ENCODE results near the gene SHB.

SHB gene, protein sequence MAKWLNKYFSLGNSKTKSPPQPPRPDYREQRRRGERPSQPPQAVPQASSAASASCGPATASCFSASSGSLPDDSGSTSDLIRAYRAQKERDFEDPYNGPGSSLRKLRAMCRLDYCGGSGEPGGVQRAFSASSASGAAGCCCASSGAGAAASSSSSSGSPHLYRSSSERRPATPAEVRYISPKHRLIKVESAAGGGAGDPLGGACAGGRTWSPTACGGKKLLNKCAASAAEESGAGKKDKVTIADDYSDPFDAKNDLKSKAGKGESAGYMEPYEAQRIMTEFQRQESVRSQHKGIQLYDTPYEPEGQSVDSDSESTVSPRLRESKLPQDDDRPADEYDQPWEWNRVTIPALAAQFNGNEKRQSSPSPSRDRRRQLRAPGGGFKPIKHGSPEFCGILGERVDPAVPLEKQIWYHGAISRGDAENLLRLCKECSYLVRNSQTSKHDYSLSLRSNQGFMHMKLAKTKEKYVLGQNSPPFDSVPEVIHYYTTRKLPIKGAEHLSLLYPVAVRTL

DNA sequence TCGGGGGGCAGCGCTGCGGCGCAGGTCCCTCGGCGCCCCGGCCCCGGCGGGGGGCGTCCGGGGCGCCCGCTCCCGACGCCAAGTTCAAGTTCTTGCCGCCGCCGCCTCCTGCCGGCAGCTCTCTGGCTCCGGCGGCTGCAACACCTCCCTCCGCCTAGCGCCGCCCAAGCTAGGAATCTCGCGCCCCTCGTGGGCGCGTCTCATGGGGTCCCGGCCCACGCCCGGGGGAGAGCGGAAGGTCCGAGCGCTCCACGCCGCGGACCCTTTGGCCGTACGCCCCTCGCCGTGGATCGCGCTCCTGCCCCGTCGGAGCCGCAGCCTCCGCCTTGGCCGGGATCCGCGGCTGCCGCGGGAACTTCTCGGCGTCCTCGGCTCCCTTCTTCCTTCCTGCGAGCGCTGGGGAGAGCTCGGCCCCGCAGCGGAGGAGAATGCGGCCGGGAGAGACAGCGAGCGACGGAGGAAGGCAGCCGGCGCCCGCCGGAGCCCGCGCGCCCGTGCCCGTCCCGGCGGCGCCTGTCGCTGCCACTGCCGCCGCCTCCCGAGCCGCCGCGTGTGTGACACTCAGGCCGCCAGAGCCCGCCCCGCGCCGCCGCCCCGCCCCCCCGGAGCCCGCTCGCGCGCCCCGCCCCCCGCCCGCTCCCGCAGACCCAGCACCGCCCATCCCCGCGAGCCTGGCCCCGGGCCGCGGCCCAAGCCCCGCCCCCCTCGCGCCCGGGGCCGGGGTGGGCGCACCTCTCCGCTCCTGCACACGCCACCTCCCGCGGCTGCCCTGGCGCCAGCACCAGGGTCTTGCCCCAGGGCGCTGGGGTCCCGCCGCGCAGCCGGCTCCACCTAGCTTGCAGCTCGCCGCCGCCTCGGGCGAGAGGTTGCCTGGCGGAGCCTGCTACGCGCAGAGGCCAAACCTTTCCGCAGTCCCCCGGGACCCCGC, at the start of gene SHB:
TSS of gene SHB (minus strand) at position 527 of the 928 bp plus-strand sequence. CDS start 582 bp downstream, outside the sequence.
- peak; percentile 89 for DNase-seq

- DNase-seq: no peak
These were observed 48.6 kb upstream of the SHB start for GRCh38 chr9:38117651-38118050.

GRCh38 chr9:38114905-38115304, 45.9 kb upstream of the SHB start:
- no peak for DNase-seq

- DNase-seq: no peak
These were observed 43.4 kb upstream of the SHB start for GRCh38 chr9:38112456-38112855.

DNA sequence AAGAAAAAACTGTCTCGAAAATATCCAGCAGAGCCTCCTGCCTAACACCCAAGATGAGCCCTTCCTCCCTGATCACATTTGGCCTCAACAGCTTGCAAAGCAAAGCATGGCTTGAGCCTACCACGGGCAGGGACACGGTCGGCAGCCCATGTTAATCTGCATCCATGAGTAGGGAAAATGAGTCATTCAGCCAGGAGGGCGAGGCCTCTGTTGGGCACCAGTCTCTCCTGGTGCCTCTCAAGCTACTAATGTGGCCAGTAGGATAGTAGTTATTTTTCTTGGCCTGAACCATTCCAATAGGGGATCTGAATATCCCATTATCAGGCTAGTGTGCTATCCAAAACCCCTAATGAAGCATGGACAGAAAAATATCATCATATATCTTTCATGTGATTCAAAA, 43.0 kb upstream of the SHB start:
- no peak for DNase-seq

DNA sequence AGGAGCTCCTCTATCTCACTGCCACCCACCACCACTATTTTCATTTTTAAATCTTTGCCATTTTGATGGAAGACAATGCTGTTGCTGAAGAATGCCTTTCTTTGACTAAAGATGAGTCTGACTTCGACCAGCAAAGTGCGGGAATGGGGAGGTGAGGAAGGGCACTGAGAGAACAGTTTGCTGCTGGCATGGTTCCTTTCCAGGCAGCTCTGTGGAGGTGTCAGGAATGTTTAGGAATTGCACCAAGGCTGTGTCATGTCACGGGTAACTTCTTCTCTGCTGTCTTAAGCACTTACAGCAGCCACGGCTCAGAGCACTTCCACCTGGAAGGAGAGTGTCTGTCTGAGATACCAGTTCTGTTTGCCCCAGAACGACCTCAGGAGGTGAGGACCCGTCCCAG, 41.4 kb upstream of the SHB start:
- DNase-seq: no peak

DNA sequence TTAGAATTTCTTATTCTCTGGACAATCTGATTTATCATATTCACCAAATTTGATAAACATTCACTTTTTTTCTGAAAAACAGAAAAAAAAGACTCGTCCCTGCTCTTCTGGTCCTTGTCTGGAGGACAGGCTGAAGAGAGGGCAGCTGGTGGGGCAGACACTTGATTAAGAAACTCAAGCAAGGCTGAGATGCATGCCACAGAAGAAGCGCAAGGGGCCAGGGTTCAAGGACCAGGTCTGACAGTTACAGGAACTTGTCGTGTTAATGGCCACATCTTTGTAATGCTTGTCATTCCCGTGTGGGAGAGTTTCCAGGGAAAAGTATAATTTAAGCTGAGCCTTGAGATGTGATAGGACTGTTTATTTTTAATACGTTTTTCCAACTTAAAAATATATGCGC, 40.6 kb upstream of the SHB start:
- no peak for DNase-seq

DNA sequence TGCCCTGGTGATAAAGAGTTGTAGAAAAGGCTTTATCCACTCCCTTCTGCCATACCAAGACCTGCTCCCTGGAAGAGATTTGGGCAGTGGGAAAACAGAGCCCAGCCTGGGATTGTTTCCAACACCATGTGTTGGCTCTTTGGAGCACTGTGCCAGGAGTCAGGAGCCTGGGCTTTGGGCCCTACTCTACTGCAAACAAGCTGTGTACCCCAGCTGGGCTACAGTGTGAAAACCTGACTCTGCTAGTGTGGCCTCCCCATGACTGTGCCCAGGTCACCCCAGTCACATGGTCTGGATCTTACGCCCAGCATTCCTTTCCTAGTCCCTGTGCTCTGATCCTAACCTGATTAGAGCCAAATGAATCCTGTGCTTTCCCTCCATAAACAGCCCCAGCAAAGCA, 39.3 kb upstream of the SHB start:
- DNase-seq: no peak

DNA sequence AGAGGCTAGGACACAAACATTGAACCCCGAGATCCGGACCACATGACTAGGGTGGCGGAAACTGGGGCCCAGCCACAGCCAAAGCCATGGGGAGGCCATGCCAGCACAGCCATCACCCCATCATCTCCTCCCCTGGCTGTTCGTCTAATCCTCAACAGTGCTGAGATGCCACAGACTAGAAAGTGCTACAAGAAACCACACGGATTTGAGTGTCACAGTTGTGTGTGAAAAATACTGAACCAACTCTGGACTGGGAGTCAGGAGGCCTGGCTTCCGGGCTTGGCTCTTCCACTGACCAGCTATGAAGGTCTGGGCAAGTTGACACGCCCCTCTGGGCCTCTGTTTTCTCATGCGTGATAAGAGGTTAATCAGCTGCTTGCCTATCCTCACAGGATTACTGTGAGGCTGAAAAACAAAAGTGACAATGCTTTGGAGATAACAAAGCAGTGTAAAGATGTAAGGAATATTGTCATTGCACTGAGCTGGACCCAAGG, 38.8 kb upstream of the SHB start:
- DNase-seq: no peak

DNA sequence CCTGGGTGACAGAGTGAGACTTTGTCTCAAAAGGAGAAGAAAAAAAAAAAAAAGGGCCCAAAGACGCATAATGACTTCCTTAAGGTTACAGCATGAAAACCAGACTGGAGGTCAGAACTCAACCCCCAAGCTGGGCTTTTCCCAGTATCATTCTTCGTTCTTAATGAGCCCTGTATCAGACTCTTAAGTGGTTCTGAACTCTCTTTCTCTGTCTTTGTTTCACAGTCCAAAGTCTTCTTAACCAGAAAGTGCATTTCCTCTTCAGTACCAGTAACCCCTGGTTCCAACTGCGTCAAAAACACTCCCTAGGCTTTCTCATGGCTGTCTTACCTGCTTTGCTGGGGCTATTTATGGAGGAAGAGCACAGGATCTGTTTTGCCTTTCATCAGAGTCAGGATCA, 38.4 kb upstream of the SHB start:
- DNase-seq: no peak

GRCh38 chr9:38106488-38106887, 37.5 kb upstream of the SHB start:
- DNase-seq: no peak

GRCh38 chr9:38103340-38103739, 34.3 kb upstream of the SHB start:
- DNase-seq: no peak

- no peak for DNase-seq
These were observed 32.4 kb upstream of the SHB start for GRCh38 chr9:38101423-38101822.

DNA sequence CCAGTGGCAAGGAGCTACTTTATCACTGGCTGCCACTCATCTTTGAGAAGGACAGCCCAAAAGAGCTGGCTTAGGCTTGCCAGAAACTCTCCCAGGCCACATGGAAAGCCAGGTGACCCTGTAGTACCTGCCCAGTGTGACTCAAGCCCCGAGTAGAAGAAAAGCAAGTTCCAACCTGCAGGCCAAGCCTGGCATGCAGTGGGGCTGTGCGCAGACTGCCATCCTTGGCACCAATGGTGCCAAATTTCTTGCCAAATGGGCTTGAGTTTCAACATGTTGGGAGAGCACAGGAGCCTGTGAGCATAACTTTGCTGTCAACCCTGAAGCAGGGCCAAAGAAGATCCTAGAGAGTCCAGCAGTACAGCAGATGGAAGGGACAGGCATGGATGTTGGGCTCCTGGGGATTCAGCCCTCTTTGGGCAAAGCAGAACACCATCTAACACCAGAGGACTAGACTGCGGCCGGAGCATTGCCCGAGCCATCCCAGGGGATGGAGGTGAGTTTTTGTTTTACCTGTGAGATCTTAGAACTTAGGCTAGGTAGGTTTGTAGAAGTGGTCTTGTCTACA, 27.3 kb upstream of the SHB start:
- DNase-seq: no peak

DNA sequence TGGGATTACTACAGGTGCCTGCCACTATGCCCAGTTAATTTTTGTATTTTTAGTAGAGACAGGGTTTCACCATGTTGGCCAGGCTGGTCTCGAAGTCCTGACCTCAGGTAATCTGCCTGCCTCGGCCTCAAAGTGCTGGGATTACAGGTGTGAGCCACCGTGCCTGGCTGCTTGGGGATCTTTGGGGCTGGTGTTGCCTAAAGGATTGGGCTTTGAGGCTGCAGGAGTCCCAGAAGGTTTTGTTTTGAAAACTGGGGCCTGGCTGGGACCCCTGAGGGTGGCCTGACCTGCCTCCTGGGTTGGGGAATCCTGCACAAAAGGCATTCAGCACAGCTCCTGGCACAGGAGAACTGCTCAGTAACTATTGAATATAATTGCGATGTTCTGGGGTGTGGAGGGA, 25.1 kb upstream of the SHB start:
- DNase-seq: no peak

- no peak for DNase-seq
These were observed 23.6 kb upstream of the SHB start for GRCh38 chr9:38092656-38093055.

GRCh38 chr9:38092200-38092524, 23.1 kb upstream of the SHB start:
- DNase-seq: no peak

DNA sequence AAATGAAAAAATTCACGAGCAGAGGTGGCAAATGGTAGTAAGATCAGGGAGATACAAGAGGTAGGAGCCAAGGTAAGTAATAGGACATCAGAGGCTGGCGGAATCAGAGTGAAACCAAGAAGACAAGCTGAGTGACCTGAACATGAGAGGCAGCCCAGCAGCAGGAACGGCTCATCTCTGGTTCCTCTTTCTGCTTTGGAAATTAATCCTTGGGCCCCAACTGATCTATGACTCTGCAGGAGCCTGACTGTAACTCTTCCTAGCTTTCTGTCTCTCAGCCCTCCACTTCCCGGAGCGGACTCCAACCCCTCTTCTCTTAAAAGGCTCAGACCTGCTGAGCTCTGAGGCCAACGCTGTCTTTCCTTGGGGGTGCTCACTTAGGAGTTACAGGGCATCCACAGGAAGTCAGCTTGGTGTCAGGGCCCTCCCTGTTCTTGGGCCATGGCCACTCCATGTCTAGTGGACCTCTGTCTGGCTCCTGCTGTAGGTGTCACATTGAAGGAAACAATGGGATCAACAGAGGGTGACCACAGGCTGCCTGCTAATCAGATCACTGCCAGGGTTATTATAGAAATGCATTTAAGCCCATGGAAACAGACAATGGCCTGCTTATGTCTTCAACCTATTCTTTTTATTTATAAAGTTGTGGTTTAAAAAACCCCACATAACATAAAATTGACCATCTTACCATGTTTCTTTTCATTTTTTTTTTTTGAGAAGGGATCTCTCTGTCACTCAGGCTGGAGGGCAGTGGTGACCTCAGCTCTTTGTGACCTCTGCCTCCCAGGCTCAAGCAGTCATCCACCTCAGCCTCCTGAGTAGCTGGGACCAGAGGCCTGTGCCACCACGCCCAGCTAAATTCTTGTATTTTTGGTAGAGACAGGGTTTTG, 22.5 kb upstream of the SHB start:
- DNase-seq: no peak

DNA sequence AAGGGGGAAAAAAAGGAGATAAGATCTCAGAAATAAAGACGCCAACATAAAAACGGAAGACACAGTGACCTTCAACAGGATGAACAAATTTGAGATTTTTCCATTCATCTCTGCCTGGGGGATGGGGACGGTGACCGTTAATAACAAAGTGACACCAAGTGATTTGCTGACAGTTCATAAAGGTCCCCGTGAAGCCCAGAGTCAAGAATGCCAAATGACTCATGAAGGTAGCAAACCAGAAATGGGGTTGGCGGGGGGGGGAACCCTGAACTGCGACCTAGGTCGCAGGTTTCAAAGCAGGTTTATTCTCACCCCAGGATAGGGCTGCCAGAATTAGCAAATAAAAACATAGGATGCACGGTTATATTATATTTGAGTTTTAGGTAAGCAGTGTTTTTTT, 21.1 kb upstream of the SHB start:
- DNase-seq: no peak

GRCh38 chr9:38089387-38090165, 20.5 kb upstream of the SHB start:
- DNase-seq: no peak
